ENCODE data around the gene SGCB.
A peak's percentile ranks its signal among the peaks of the same experiment; 100 is the strongest.

The SGCB gene

GRCh38 chr4:52036886-52037530 lies 1.1 kb downstream of the SGCB start:
- no peak for TF ChIP-seq POLR2AphosphoS5 (IDR thresholded peaks at IDR 0.05; ENCODE audit: borderline replicate concordance, low read depth, low read length)
- no peak for TF ChIP-seq EZH2 (IDR thresholded peaks at IDR 0.05)
- no peak for TF ChIP-seq FOXP2 (optimal IDR thresholded peaks at IDR 0.05; ENCODE audit: control extremely low read depth, extremely low read length, insufficient read depth)
- H3K36me3 ChIP-seq (ENCODE audit: insufficient read depth, low read length) = peaks cover 6% of the 10 kb centered on the region; the same call in 1 of the 2 replicates
- no peak for DNase-seq (ENCODE audit: low read depth, low spot score)
- H3K4me3 ChIP-seq = peak overlapping the region; percentile 93
- no peaks in the 10 kb centered on the region for H3K9me3 ChIP-seq (ENCODE audit: low read depth, low read length)
- H3K27ac ChIP-seq = no peak overlapping the region
- peak overlapping the region; percentile 74 for H3K9ac ChIP-seq (ENCODE audit: insufficient read length)

- peaks cover 6% of the 10 kb centered on the region; the same call in 1 of the 2 replicates for H3K36me3 ChIP-seq (ENCODE audit: insufficient read depth, low read length)
- H3K9ac ChIP-seq (ENCODE audit: insufficient read length) = no peak overlapping the region
- H3K4me3 ChIP-seq = no peak overlapping the region
- no peak for TF ChIP-seq FOXP2 (optimal IDR thresholded peaks at IDR 0.05; ENCODE audit: control extremely low read depth, extremely low read length, insufficient read depth)
- H3K27ac ChIP-seq = no peak overlapping the region
- no peak for DNase-seq (ENCODE audit: low read depth, low spot score)
- H3K9me3 ChIP-seq (ENCODE audit: low read depth, low read length) = no peaks in the 10 kb centered on the region
Observed at GRCh38 chr4:52035190-52035589, 2.9 kb downstream of the SGCB start.

GRCh38 chr4:52032005-52032404 lies 6.1 kb downstream of the SGCB start:
- no peak overlapping the region for H3K27ac ChIP-seq
- H3K9me3 ChIP-seq (ENCODE audit: low read depth, low read length) = no peaks in the 10 kb centered on the region
- no peak for DNase-seq (ENCODE audit: low read depth, low spot score)
- no peak overlapping the region for H3K9ac ChIP-seq (ENCODE audit: insufficient read length)
- peaks cover 21% of the 10 kb centered on the region for H3K36me3 ChIP-seq (ENCODE audit: insufficient read depth, low read length)
- no peak overlapping the region for H3K4me3 ChIP-seq
- TF ChIP-seq POLR2AphosphoS5 (IDR thresholded peaks at IDR 0.05; ENCODE audit: borderline replicate concordance, low read depth, low read length) (no peak), EZH2 (IDR thresholded peaks at IDR 0.05) (no peak), FOXP2 (optimal IDR thresholded peaks at IDR 0.05; ENCODE audit: control extremely low read depth, extremely low read length, insufficient read depth) (no peak)

DNA sequence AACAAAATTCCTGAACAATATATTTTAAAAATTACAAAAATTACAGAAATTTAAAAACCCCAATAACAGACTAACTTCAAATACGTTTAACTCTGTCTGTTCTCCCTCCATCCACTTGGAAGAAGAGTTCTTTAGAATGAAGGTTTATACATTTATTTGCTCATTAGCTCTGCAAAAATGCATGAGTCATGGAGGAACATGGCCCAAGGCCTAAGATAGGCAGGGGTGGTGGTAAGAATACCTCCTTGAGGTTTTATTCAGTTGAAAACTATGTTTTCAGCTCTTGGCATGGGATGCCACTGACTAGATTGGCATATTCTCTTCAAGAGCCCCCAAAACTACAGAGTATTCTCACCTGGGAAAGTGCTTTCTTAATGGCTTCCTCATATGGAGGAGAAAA lies 9.1 kb downstream of the SGCB start:
- no peak overlapping the region for H3K9ac ChIP-seq (ENCODE audit: insufficient read length)
- no peak overlapping the region for H3K27ac ChIP-seq
- TF ChIP-seq POLR2AphosphoS5 (IDR thresholded peaks at IDR 0.05; ENCODE audit: borderline replicate concordance, low read depth, low read length) = no peak
- H3K4me3 ChIP-seq = no peak overlapping the region
- no peaks in the 10 kb centered on the region for H3K9me3 ChIP-seq (ENCODE audit: low read depth, low read length)
- DNase-seq (ENCODE audit: low read depth, low spot score) = no peak
- peaks cover 32% of the 10 kb centered on the region for H3K36me3 ChIP-seq (ENCODE audit: insufficient read depth, low read length)

DNA sequence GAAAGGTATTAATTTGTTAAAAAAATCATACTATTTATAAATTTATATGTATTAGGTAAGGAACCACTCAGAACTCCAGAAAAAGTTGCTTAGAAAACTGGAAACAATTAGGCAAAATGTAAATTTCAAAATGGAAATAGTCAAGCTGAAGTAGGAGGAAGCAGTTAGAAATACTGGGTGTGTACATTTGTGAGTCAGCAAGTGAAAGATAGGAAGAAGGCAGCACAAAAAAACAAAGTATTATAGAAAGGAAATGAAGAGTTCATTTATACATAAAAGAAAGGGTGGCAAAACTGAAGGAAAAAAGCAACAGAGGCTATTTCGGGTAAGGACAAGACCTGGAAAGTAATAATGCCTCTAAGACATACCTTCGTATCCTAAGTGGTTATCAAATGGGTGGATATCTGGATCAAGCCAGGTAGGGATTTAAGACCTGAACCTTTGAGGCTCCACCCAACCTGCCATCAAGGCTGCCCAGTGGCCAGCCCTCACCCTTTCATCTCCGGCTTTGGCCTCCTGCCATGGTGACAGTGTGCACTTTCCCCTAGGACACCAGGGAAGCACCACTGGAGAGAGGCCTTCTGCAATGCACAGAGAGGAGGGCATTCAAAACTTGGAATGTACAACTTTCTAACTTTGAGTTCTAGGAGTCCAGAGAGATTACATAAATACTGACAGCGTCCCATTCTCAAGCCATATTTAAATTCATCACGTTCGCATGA lies 18.0 kb downstream of the SGCB start, which contains the start of gene LRRC66:
TSS of gene LRRC66 (minus strand) at position 428 of the 722 bp plus-strand sequence. CDS start 2,750 bp downstream, outside the sequence.
- Histone ChIP-seq H3K9ac (ENCODE audit: insufficient read length) (no peak within 1 kb of the TSS), H3K4me3 (no peak within 1 kb of the TSS), H3K9me3 (ENCODE audit: low read depth, low read length) (no peaks in the 10 kb centered on the region), H3K27ac (no peak within 1 kb of the TSS), H3K36me3 (ENCODE audit: insufficient read depth, low read length) (peaks cover 17% of the 10 kb centered on the region)
- DNase-seq (ENCODE audit: low read depth, low spot score) = no peak
- TF ChIP-seq FOXP2 (optimal IDR thresholded peaks at IDR 0.05; ENCODE audit: control extremely low read depth, extremely low read length, insufficient read depth) (no peak), POLR2AphosphoS5 (IDR thresholded peaks at IDR 0.05; ENCODE audit: borderline replicate concordance, low read depth, low read length) (no peak), EZH2 (IDR thresholded peaks at IDR 0.05) (no peak)

DNA sequence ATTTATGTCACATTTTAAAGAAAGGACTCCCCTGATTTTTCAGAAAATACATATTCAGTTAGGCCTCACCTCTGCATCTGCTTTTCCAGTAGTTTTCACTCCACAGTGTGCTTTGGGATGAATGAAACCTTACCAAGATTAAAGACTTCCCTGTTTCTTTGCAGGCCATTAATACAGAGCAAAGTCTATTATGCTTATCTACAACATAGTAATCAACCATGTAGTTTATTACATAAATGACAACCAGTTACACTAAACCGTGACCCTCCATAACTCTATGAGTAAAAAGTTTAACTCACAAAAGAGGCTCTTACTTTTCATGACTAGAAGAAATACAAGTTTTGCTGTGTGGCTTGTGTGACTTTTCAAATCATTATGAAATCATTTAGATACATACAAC lies 20.3 kb downstream of the SGCB start:
- TF ChIP-seq FOXP2 (optimal IDR thresholded peaks at IDR 0.05; ENCODE audit: control extremely low read depth, extremely low read length, insufficient read depth) = no peak
- TF ChIP-seq EZH2 (IDR thresholded peaks at IDR 0.05) = no peak
- TF ChIP-seq POLR2AphosphoS5 (IDR thresholded peaks at IDR 0.05; ENCODE audit: borderline replicate concordance, low read depth, low read length) = no peak
- Histone ChIP-seq H3K9ac (ENCODE audit: insufficient read length) (no peak overlapping the region), H3K36me3 (ENCODE audit: insufficient read depth, low read length) (peaks cover 7% of the 10 kb centered on the region; the same call in 1 of the 2 replicates), H3K4me3 (no peak overlapping the region), H3K27ac (no peak overlapping the region), H3K9me3 (ENCODE audit: low read depth, low read length) (no peaks in the 10 kb centered on the region)
- no peak for DNase-seq (ENCODE audit: low read depth, low spot score)

DNA sequence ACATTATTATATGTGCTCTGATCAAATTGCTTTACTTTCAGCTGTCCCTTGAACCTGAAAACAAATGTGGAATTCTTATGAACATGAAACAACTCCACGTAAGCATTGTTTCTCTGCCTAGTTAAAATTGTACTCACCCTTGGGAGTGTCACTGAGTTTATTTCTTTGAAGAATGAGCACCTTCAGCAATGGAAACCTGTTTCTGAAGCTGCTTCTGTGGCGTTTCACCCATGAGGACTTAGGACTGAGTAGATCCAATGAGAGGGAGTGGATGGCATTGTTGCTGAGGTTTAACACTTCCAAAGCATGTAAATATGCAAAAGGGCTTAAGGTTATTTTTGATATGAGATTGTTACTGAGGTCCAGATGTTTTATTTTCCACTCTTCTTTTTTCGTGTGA lies 21.1 kb downstream of the SGCB start:
- no peaks in the 10 kb centered on the region; the same call in 1 of the 2 replicates for H3K36me3 ChIP-seq (ENCODE audit: insufficient read depth, low read length)
- no peaks in the 10 kb centered on the region for H3K9me3 ChIP-seq (ENCODE audit: low read depth, low read length)
- H3K9ac ChIP-seq (ENCODE audit: insufficient read length) = no peak overlapping the region
- TF ChIP-seq FOXP2 (optimal IDR thresholded peaks at IDR 0.05; ENCODE audit: control extremely low read depth, extremely low read length, insufficient read depth) = no peak
- no peak for TF ChIP-seq POLR2AphosphoS5 (IDR thresholded peaks at IDR 0.05; ENCODE audit: borderline replicate concordance, low read depth, low read length)
- TF ChIP-seq EZH2 (IDR thresholded peaks at IDR 0.05) = no peak
- no peak overlapping the region for H3K27ac ChIP-seq
- H3K4me3 ChIP-seq = no peak overlapping the region
- no peak for DNase-seq (ENCODE audit: low read depth, low spot score)

DNA sequence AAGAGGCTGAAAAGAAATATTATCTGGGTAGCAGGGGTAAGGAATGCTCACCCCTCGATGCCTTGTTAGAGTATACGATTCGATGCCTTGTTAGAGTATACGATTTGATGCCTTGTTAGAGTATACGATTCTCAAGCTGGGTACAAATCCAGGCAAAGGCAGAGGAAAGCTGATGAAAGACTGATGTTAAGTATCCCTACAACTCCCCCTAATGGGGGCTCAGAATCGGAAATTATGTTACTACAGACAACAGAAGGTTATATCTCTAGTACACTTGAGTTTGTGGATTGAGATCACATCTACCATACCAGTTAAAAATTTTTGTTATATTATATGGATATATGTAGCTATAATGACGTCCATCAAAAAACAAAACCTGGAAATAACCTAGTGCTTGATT lies 22.7 kb downstream of the SGCB start:
- no peak overlapping the region for H3K4me3 ChIP-seq
- H3K27ac ChIP-seq = no peak overlapping the region
- TF ChIP-seq POLR2AphosphoS5 (IDR thresholded peaks at IDR 0.05; ENCODE audit: borderline replicate concordance, low read depth, low read length) (no peak), FOXP2 (optimal IDR thresholded peaks at IDR 0.05; ENCODE audit: control extremely low read depth, extremely low read length, insufficient read depth) (no peak), EZH2 (IDR thresholded peaks at IDR 0.05) (no peak)
- no peak for DNase-seq (ENCODE audit: low read depth, low spot score)
- H3K9me3 ChIP-seq (ENCODE audit: low read depth, low read length) = no peaks in the 10 kb centered on the region
- H3K9ac ChIP-seq (ENCODE audit: insufficient read length) = peak overlapping the region; percentile 53
- no peaks in the 10 kb centered on the region; the same call in 1 of the 2 replicates for H3K36me3 ChIP-seq (ENCODE audit: insufficient read depth, low read length)

All from SK-N-MC (cell line).